ENCODE measurements around the gene JAG2.

Gene JAG2

GRCh38 chr14:105208738-105209075, 40.1 kb upstream of the JAG2 start:
- Mint-ChIP-seq H3K27ac (peak overlapping the region in 1 of 2 donors; percentile 83), H3K27me3 (no peaks in the 10 kb centered on the region), H3K36me3 (ENCODE audit: insufficient read depth) (peaks cover 19% of the 10 kb centered on the region), H3K4me1 (ENCODE audit: low read depth in 2 of 2) (peaks cover 0 to 6% of the 10 kb centered on the region in 2 donors), H3K4me3 (peak overlapping the region in 1 of 2 donors; percentile 15), H3K9me3 (no peaks in the 10 kb centered on the region)
- DNase-seq = no peak
- no peak for ATAC-seq (replicated peaks)

GRCh38 chr14:105207996-105208737, 39.6 kb upstream of the JAG2 start:
- DNase-seq (no peak), ATAC-seq (replicated peaks) (no peak)
- no peaks in the 10 kb centered on the region for H3K9me3 Mint-ChIP-seq
- H3K4me3 Mint-ChIP-seq = peak overlapping the region in 1 of 2 donors; percentile 15
- peaks cover 0 to 6% of the 10 kb centered on the region in 2 donors for H3K4me1 Mint-ChIP-seq (ENCODE audit: low read depth in 2 of 2)
- H3K27me3 Mint-ChIP-seq = no peaks in the 10 kb centered on the region
- peak overlapping the region in 1 of 2 donors; percentile 83 for H3K27ac Mint-ChIP-seq
- peaks cover 21% of the 10 kb centered on the region for H3K36me3 Mint-ChIP-seq (ENCODE audit: insufficient read depth)

- Mint-ChIP-seq H3K27ac (no peak overlapping the region), H3K4me1 (ENCODE audit: low read depth in 2 of 2) (peaks cover 0 to 6% of the 10 kb centered on the region in 2 donors), H3K36me3 (ENCODE audit: insufficient read depth) (peaks cover 24% of the 10 kb centered on the region), H3K27me3 (no peaks in the 10 kb centered on the region), H3K4me3 (no peak overlapping the region), H3K9me3 (no peaks in the 10 kb centered on the region)
- ATAC-seq (replicated peaks) (no peak), DNase-seq (no peak)
These were observed 38.9 kb upstream of the JAG2 start for GRCh38 chr14:105207460-105207901.

- no peak for ATAC-seq (replicated peaks)
- Mint-ChIP-seq H3K27me3 (no peaks in the 10 kb centered on the region), H3K27ac (no peak overlapping the region)
These were observed 38.3 kb upstream of the JAG2 start for GRCh38 chr14:105206873-105207272.

GRCh38 chr14:105205673-105206208, 37.2 kb upstream of the JAG2 start:
- H3K36me3 Mint-ChIP-seq (ENCODE audit: insufficient read depth) = peaks cover 21% of the 10 kb centered on the region
- DNase-seq (no peak), ATAC-seq (replicated peaks) (no peak)

More at GRCh38 chr14:105206873-105207272, 38.3 kb upstream of the JAG2 start:
- Mint-ChIP-seq H3K9me3 (no peaks in the 10 kb centered on the region), H3K4me1 (ENCODE audit: low read depth in 2 of 2) (peaks cover 0 to 8% of the 10 kb centered on the region in 2 donors), H3K4me3 (no peak overlapping the region), H3K36me3 (ENCODE audit: insufficient read depth) (peaks cover 23% of the 10 kb centered on the region)
- DNase-seq = no peak

GRCh38 chr14:105204931-105205672, 36.5 kb upstream of the JAG2 start:
- Mint-ChIP-seq H3K27ac (peak overlapping the region in 1 of 2 donors; percentile 23), H3K4me3 (no peak overlapping the region), H3K27me3 (peaks cover 8 to 9% of the 10 kb centered on the region in 2 donors), H3K9me3 (no peaks in the 10 kb centered on the region), H3K36me3 (ENCODE audit: insufficient read depth) (peaks cover 20% of the 10 kb centered on the region), H3K4me1 (ENCODE audit: low read depth in 2 of 2) (peaks cover 0 to 11% of the 10 kb centered on the region in 2 donors)
- DNase-seq = no peak
- ATAC-seq (replicated peaks) = no peak

More at GRCh38 chr14:105205673-105206208, 37.2 kb upstream of the JAG2 start:
- H3K4me1 Mint-ChIP-seq (ENCODE audit: low read depth in 2 of 2) = peaks cover 0 to 11% of the 10 kb centered on the region in 2 donors
- no peak overlapping the region for H3K4me3 Mint-ChIP-seq
- H3K9me3 Mint-ChIP-seq = no peaks in the 10 kb centered on the region
- H3K27ac Mint-ChIP-seq = peak overlapping the region in 1 of 2 donors; percentile 35
- H3K27me3 Mint-ChIP-seq = peaks cover 1 to 3% of the 10 kb centered on the region in 2 donors

GRCh38 chr14:105204206-105204930, 35.8 kb upstream of the JAG2 start:
- peaks cover 0 to 13% of the 10 kb centered on the region in 2 donors for H3K4me1 Mint-ChIP-seq (ENCODE audit: low read depth in 2 of 2)
- no peak for DNase-seq
- peaks cover 24% of the 10 kb centered on the region for H3K36me3 Mint-ChIP-seq (ENCODE audit: insufficient read depth)
- no peak overlapping the region for H3K4me3 Mint-ChIP-seq
- H3K9me3 Mint-ChIP-seq = no peaks in the 10 kb centered on the region
- H3K27ac Mint-ChIP-seq = peak overlapping the region in 1 of 2 donors; percentile 23
- ATAC-seq (replicated peaks) = no peak
- H3K27me3 Mint-ChIP-seq = peaks cover 15 to 17% of the 10 kb centered on the region in 2 donors

- Mint-ChIP-seq H3K36me3 (ENCODE audit: insufficient read depth) (peaks cover 24% of the 10 kb centered on the region), H3K4me3 (no peak overlapping the region), H3K27ac (no peak overlapping the region), H3K4me1 (ENCODE audit: low read depth in 2 of 2) (peaks cover 0 to 17% of the 10 kb centered on the region in 2 donors), H3K27me3 (peaks cover 22 to 24% of the 10 kb centered on the region in 2 donors), H3K9me3 (no peaks in the 10 kb centered on the region)
- ATAC-seq (replicated peaks) = no peak
- no peak for DNase-seq
These were observed 35.1 kb upstream of the JAG2 start for GRCh38 chr14:105203701-105204100.

- no peak overlapping the region for H3K27ac Mint-ChIP-seq
- H3K9me3 Mint-ChIP-seq = no peaks in the 10 kb centered on the region
- ATAC-seq (replicated peaks) = peak; percentile 67
- DNase-seq = peak; percentile 54 to 62 (median 61)
- peaks cover 21% of the 10 kb centered on the region for H3K36me3 Mint-ChIP-seq (ENCODE audit: insufficient read depth)
- peaks cover 0 to 17% of the 10 kb centered on the region in 2 donors for H3K4me1 Mint-ChIP-seq (ENCODE audit: low read depth in 2 of 2)
- H3K4me3 Mint-ChIP-seq = no peak overlapping the region
- peaks cover 27 to 30% of the 10 kb centered on the region in 2 donors for H3K27me3 Mint-ChIP-seq
These were observed 34.5 kb upstream of the JAG2 start for GRCh38 chr14:105203057-105203531.

- ATAC-seq (replicated peaks) = peak; percentile 37
- Mint-ChIP-seq H3K27me3 (peaks cover 34 to 39% of the 10 kb centered on the region in 2 donors), H3K9me3 (no peaks in the 10 kb centered on the region), H3K4me1 (ENCODE audit: low read depth in 2 of 2) (peaks cover 0 to 17% of the 10 kb centered on the region in 2 donors), H3K27ac (peak overlapping the region in 1 of 2 donors; percentile 10), H3K4me3 (no peak overlapping the region), H3K36me3 (ENCODE audit: insufficient read depth) (peaks cover 21% of the 10 kb centered on the region)
- no peak for DNase-seq
These were observed 33.4 kb upstream of the JAG2 start for GRCh38 chr14:105201925-105202513.

- H3K27me3 Mint-ChIP-seq = peaks cover 34 to 39% of the 10 kb centered on the region in 2 donors
- ATAC-seq (replicated peaks) (no peak), DNase-seq (no peak)
- peak overlapping the region in 1 of 2 donors; percentile 10 for H3K27ac Mint-ChIP-seq
- H3K4me1 Mint-ChIP-seq (ENCODE audit: low read depth in 2 of 2) = peaks cover 0 to 15% of the 10 kb centered on the region in 2 donors
- H3K9me3 Mint-ChIP-seq = no peaks in the 10 kb centered on the region
- peaks cover 21% of the 10 kb centered on the region for H3K36me3 Mint-ChIP-seq (ENCODE audit: insufficient read depth)
- H3K4me3 Mint-ChIP-seq = no peak overlapping the region
These were observed 32.8 kb upstream of the JAG2 start for GRCh38 chr14:105201156-105201924.

- H3K27me3 Mint-ChIP-seq = peaks cover 38 to 46% of the 10 kb centered on the region in 2 donors
- DNase-seq (no peak), ATAC-seq (replicated peaks) (no peak)
- H3K4me3 Mint-ChIP-seq = peak overlapping the region in 1 of 2 donors; percentile 12
- H3K36me3 Mint-ChIP-seq (ENCODE audit: insufficient read depth) = peaks cover 18% of the 10 kb centered on the region
- H3K4me1 Mint-ChIP-seq (ENCODE audit: low read depth in 2 of 2) = peaks cover 3 to 19% of the 10 kb centered on the region in 2 donors
- no peaks in the 10 kb centered on the region for H3K9me3 Mint-ChIP-seq
- no peak overlapping the region for H3K27ac Mint-ChIP-seq
These were observed 32.1 kb upstream of the JAG2 start for GRCh38 chr14:105200641-105201040.
